NCI-H1694 (cell line): ENCODE measurements around the gene FGGY.

ENCODE experiments used
- DNase-seq: peaks from one replicate; lab custom pipeline; 2025; lab: John Stamatoyannopoulos, UW

FGGY gene

DNA sequence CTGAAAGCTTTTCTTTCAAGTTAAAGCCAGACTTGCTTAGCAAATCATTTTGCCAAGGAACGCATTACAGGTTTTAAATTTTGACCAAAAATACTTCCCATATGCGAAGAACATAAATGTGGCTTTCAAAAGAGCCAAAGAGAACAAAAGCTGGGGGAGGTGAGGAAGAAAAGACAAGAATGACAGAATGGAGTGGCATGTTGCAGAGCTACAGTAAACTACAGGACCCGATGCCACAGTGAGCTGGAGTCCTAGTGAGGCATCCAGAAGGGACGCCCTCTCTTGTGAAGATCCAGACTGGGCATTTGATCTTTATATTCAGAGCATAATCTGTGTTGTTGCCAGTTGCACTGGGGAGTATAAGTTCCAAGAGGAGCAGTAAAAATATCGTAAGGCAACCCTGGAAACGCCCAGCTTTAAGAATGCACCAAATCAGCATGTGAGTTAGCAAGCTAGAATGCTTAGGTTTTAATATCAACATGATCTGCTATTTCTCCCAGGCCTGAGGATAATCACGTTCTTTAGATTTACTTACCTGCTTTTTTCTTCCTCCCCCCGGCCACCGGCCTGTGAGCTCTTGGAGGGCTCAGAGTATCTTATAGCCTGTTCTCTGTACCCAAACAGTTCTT is 469.4 kb downstream of the FGGY start:
- no peak for DNase-seq

DNA sequence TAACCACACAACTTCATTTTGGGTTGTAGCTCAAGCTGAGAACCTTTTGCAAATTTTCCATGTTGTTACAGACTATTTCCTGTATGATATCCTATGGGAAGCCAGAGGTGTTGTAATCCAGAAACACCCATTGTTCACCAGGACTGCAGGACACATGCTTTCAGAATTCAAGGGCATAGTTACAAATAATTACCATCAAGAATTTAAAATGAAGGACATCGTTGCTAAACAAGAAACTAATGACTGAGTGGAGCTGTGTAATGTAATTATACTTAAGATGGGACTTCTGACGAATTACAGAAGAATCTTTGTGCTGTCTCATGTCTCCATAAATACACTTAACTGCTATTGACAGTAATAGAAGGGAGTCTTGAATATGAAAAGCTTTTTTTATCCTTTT is 470.2 kb downstream of the FGGY start:
- no peak for DNase-seq

DNA sequence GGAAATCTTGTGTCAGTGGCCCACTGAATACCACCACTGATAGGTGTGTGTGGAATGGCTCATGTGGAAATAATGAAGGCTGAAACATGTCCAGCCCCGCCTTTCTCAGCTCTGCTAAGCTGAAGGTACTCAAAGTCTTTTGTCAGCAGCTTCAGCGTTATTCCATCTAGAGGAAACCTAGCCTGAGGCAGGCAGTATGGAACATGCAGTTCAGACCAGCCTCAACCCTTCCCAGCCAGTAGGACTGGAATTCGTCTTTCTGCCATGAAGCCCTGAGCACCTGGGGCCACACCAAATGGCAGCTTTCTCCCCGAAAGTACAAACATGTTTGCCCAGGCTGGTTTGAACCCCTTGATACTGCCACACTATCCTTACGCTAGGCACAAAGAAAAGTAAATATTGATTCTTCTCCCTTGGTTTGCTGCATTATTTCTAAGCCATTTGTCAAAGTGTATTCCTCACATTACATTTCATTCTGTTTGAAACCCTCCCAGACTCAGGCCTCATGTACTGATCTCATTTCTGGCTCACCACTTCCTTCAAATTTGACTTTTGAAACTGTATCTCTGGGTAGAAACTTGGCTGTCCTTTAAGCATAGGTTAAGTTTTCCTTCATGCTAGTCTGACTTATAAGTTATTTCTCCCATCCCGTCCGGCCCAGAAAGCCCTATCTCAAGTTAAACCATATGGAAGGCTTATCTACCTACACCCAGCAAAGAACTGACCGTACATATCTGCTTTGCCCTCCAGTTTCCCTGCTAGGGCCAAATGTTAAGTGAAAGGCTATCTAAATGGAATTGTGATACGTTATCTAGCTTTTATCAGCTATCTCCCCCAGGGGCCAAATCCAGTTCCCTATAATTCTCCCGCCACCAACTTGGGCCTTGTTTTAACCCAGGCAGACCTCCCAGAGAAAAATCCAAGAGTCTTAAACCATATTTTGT is 472.2 kb downstream of the FGGY start:
- DNase-seq: no peak

DNA sequence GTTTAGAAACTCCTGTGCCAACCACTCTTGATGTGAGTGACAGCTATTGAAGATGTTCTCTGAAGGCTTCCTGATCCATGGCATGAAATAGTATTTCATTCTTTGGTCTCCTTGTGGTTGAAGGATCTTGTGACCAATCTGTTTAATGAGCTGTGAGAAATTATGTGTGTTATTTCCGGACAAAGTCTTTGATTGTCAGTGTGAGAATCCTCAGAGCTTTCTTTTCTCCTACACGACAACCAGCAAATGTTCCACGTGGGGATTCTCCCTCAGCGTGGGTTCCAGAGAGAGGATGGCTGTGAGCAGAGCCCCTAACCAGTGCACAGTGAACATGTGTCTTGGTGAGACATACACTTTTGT is 472.8 kb downstream of the FGGY start:
- DNase-seq: no peak

DNA sequence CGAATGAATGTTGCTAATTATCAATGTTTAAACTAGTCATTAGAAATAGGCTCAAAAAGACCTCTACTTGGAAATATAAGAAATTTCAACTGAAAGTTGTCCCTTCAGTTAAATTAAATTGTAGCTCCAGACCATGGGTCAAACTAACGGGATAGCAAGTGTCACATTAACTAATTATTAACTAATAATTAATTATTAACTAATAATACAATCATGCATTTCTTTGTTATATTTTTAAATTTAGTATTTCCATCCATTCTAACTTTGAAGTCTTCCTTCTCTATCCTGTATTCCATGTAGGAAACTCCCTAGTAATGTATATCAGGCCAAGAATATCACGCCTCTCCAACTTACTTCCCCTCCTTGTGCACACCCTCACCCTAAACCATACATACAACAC is 474.5 kb downstream of the FGGY start:
- DNase-seq: no peak

DNA sequence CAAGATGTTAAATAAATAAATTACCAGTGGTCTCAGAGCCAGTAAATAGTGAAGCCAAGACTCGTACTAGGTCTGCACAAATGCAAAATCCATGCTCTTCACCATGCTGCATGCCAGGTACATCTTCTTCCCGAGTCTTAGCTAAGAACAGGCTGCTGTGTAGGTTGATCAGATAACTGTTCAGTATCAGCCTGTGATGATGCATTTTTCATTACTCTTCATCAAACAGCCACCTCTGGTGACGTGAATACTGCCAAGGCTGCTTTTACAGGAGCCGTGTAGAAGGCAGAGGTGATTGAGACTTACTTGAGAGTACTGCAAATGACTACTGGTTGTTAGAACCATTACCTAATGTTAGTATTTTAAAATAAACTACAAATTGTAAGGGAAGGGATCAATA is 478.6 kb downstream of the FGGY start:
- DNase-seq: no peak

DNA sequence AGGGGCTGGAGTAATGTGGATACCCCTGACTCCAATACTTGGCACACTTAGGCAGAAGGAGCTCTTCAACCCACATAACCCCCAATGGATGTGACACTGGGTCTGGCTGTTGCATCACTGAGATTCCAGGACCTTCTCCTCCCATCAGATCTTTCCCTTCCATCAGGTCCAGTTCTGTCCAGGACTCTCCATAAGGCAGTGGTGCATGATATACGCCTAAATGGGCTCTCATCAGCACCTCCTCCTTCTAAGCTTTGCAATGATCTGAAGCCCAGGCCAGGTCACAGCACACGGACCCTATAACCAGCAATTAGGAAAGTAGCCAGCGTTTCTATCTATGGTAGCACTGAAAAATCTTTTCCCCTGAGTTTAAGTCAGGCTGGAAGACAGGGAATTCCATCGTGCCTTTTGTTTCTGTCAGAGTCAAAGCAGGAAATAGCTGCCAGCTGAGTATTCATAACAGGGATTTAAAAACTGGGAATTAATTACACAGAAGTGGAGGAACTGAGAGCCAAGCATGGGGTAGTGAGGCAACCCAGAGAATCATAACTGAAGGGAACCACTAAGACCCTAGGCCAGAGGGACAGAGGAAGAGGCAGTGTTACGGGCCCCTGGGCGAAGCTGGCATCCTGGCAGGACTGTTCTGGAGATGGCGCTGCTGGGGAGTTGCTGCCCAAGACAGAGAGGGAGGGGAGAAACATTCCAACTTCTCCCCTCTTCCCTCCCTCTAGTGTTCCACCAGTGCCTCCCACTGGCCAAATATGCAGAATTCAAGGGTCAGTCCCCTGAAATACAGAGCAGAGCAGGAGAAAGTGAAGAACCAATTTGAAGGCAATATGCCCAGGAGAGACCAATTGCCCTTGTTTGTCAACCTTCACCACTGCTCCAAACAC is 480.3 kb downstream of the FGGY start:
- DNase-seq: no peak

DNA sequence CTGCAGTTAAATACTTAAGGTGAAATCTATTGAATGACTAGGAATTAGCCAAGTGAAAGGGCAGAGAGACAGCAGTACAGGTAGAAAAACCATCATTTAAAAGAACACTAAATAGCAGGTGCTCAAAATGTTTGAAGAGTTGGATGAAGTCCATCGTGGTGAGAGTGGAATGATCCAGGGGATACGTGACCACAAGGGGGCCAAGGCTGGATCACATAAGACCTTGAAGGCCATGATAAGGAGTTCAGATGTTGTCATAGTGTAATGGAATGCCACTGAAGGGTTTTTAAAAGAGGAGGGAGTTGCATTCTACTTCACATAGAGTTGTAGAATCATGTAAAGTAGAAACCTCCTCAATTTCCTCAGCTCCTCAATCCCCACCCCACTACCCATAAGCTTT is 483.1 kb downstream of the FGGY start:
- DNase-seq: no peak

DNA sequence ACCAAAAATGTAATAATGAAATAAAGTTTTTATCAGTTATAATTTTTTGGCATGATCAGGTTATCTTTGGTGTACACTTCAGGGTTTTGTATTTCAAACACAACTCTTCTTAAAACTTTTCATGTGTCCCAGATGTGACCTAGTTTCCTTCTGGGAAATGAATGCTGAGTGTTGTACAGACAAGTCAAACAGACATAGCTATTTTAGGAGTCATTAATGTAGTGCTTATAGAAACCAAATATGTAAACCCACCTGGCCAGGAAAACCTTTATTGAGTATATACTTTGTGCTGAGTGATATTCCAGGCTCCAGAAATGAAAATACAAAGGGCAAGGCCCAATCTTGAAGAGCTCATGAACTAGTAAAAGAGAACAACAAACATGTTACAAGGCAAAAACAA is 491.9 kb downstream of the FGGY start:
- DNase-seq: no peak

DNA sequence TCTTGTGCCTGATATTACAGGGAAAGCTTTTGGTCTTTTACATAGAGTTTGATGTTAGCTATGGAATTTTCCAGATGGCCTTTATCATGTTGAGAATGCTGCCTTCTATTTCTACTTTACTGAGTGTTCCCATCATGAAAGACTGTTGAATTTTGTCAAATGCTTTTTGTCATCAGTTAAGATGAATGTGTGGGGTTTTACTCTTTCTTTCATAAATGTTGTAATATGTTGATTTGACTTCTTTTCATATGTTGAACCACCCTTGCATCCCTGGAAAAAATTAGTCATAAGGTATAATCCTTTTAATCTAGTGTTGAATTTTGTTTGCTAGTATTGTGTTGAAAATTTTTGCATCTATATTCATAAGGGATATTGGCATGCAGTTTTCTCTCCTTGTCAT is 501.7 kb downstream of the FGGY start:
- DNase-seq: no peak

DNA sequence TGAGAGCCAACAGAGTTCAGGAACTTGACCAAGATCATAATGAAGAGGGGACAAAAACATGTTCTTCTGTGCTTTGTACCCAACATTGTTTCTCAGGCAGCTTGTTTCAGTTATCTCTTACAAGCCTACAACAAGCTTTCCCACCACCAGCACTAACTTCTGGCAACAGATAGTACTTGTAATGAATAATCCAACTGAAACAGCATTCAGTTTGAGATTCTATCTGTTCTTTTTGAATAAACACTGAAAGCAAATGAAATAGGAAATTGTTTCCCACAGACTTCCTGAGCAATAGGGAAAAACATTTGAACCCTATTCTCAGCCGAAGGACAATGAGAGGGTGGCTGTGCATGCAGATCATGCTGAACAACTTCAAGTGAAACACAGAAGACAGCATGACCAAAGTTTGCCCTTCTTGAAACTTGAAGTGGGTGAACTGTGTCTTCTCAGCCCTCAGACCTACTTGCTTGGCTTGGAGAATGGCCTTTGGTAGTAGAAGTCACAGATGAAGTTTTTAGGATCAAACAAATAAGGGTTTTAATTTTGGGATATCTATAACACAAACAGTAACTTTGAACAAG is 506.7 kb downstream of the FGGY start:
- DNase-seq: no peak

DNA sequence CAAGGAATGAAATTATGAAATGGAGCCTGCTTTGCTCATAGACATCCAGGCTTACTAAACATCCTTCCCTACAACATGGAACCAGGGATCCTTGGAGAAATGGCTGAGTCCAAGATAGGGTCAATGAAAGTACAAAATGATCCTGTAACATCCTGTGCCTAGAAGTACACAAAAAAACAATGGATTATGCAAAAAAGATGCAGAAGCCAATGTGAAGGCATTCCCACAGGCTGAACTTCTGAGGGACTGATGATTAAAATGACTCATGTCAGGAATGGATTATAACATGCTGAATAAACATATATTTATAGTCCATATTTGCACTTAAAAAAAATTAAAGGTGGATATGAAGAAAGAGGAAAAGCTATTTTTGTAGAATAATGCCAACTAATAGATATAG is 507.4 kb downstream of the FGGY start:
- no peak for DNase-seq

DNA sequence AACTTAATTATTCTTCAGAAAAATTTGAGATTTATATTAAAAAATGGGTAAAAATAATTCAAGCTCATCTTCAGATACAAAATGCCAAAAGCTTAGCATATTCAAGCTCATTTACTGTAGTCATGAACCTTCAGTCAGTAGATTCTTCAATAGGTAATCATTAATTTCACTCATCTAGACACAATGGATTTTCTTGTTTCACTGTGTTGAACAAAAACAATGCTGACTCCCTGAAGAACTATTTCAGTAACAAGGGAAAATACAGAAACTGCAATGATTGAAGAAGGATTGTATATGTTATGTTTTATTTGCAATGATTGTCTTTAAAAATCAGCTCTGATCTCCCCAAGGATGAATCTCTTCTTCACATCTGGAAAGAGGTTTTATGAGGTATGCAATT is 508.7 kb downstream of the FGGY start:
- DNase-seq: no peak
